AG09309 (cell line): ENCODE results near the gene UTP11.
A peak's percentile ranks its signal among the peaks of the same experiment; 100 is the strongest.

Experiments
- DNase-seq: peaks from one replicate; pipeline ENCODE4 v3.0.0-alpha.2; 2010; ENCODE audit warnings: low read depth
- H3K4me3 ChIP-seq: 2 replicates; pipeline ENCODE4 v1.5.1; 2011; ENCODE audit warnings: mild to moderate bottlenecking, low read depth, low read length, moderate library complexity; ENCODE audit not compliant: control insufficient read depth
- CTCF ChIP-seq: IDR thresholded peaks from 2 replicates; pipeline ENCODE4 v1.5.1; 2011; ENCODE audit warnings: mild to moderate bottlenecking, low read depth, low read length, inconsistent platforms; ENCODE audit not compliant: insufficient read depth, control insufficient read depth; ENCODE audit errors: missing control alignments

Gene UTP11

GRCh38 chr1:38071312-38072256, 59.0 kb downstream of the UTP11 start:
- no peak overlapping the region for H3K4me3 ChIP-seq
- DNase-seq: peak; percentile 7
- peak; percentile 53 for TF ChIP-seq CTCF

- TF ChIP-seq CTCF: no peak
- no peak overlapping the region for H3K4me3 ChIP-seq
- no peak for DNase-seq
These were observed 60.3 kb downstream of the UTP11 start for GRCh38 chr1:38072858-38073257.

- no peak for TF ChIP-seq CTCF
- no peak for DNase-seq
- no peak overlapping the region for H3K4me3 ChIP-seq
These were observed 61.2 kb downstream of the UTP11 start for GRCh38 chr1:38073534-38074301.

GRCh38 chr1:38074302-38074677, 61.8 kb downstream of the UTP11 start:
- H3K4me3 ChIP-seq: no peak overlapping the region
- no peak for TF ChIP-seq CTCF
- no peak for DNase-seq
